Activated gamma-delta T cell (primary cell): ENCODE results near the gene RNF157.

Source experiments
- DNase-seq: peaks from one replicate; lab custom pipeline; 2025; lab: John Stamatoyannopoulos, UW

RNF157 gene

GRCh38 chr17:76140661-76141211, 99.6 kb downstream of the RNF157 start:
- DNase-seq, result no peak

GRCh38 chr17:76139801-76140660, 100.3 kb downstream of the RNF157 start:
- DNase-seq, result no peak

- no peak for DNase-seq
These were observed 101.2 kb downstream of the RNF157 start for GRCh38 chr17:76138896-76139752.

- no peak for DNase-seq
These were observed 101.9 kb downstream of the RNF157 start for GRCh38 chr17:76138234-76138895.

DNA sequence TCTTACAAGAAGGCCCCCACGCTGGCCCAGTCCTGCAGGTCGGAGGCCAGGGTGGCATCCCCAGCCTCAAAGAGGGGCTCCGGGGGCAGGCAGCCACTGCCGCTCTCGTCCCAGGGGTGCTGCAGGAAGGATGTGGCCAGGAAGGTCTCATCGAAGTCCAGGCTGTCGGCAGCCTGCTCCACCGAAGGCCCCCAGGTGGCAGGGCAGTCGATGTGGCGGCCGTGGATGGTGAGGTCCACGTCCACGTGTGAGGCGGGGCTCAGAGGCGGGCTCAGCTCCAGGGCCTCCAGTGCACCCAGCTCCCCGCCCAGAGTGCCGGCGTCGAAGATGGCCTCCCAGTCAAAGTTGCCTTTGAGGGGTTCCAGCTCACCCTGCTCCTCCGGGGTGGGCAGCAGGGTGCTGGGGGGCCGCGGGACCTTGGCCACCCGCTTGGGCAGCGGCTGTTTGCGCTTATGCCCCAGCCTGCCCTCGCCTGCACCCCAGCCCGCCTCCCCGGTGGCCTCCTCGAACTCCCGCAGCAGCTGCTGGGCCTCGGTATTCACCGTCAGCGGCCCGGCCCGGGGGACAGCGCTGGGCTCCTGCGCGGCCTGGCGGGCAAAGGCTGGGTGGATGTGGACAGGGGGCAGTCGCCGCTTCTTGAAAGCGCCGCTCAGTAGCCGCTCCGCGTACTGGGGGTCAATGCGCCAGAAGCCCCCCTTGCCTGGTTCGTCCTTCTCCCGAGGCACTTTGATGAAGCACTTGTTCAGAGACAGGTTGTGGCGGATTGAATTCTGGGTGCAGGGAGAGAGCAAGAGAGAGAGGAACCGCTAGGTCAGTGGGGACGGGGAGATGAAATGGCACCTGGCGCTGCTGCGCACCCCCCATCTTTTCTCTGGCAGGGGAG, 102.7 kb downstream of the RNF157 start:
- DNase-seq, result no peak

DNA sequence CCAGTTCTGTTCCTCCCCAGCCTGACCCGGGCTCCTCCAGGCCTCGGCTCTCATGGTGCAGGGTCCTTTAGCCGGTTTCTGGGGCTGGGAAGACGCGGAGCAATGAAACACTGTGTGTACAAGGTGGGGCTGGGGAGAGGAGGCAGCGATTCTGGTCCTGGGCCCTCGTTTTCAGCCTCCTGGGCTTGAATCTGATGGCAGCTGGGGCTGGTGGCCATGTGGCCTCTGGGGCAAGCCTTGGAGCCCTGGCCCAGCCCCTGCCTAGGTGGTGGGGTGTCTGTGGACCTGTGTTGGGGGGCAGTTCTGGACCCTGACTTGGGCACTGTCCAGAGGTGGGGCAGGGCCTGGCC, 103.3 kb downstream of the RNF157 start:
- no peak for DNase-seq

DNA sequence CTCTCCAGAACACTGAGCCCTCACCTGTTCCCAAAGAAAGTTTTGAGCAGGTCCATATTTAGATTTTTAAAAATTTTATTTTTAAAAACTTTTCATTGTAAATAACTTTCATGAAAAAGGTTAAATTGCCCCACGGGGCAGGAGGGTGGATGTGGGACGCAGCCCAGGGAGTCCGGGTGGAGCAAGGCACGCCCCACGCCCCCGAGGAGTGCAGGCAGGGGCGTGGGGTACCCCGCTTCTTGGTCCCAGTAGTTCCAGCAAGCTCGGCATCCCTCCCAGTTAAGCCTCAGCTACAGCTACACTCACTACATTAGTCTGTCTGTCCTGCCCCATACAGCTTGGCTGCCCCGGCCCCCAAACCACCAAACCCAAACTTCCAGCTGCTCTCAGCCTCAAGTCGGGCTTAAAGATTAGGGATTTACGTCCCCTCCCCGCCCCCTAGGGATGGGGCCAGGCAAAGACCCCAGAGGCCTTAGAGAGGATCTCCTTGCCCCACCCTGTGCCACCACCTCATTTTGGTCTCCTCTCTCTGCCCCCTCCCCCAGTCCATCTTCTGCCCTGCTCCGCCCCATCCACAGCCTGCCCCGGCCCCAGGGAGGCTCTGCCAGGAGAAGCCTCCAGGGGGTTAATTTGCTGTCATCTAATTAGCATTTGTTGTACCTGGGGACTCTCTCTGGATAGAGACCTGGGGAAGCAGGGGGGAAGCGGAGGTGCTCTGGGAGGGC, 103.9 kb downstream of the RNF157 start:
- DNase-seq, result no peak

DNA sequence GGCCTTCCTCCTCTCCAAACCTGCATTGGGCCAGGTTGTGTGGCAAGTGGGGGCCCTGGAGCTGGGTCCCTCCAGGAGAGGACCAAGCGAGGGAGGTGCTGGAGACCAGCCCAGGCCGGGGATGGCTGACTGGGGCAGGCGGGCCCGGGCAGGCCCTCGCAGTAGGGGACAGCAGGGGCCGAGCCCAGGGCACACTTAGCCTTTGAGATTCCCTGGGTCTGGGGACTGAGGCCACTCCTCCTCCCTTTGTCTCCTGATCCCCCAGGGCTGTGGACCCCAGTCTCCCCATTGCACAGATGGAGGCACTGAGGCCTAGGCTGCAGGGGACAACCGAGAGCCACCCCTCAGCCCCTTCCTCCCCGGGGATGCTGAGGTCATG, 104.5 kb downstream of the RNF157 start:
- no peak for DNase-seq

DNA sequence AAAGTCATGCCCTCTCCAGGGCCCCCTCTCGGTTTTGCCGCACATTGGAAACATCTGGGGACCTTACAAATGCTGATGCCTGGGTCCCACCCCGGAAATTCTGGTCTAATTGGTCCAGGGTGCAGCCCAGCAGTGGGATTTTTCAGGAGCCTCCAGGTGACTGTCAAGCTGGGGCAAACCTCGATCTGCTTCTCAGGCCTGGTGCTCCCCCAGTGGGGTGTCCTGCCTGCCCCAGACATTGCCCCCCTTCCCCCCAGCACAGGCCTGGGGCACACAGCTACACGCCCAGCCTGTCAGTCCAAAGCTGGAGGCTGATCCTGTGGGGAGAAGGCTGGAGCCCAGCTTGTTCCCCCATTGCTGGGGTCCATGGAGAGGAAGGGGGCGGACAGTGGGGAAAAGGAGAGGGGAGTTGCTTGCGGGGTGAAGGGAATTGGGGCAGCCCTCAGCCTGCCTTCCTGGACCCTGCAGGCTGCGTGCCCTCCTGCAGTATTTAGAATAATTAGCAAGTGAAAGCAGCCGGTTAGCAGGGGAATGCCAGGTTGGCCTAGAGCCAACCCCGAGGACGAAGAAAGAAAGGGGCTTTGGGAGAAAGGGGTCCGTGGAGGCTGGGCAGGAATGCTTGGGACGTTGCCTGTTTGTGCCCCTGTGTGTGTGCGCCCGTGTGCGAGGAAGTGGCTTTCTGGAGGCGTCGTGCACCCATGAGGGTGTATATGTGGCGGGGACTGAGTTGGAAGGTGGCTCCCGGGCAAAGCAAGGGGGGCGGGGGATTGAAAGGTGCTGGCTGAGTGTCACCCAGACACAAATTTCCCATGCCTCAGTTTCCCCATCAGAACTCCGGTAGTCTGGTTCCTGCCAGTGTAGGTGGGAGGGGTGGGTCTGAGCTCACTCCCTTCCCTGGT, 105.1 kb downstream of the RNF157 start:
- DNase-seq, result no peak

- no peak for DNase-seq
These were observed 107.5 kb downstream of the RNF157 start for GRCh38 chr17:76132574-76133338.

- DNase-seq, result no peak
These were observed 108.4 kb downstream of the RNF157 start for GRCh38 chr17:76131692-76132573.

DNA sequence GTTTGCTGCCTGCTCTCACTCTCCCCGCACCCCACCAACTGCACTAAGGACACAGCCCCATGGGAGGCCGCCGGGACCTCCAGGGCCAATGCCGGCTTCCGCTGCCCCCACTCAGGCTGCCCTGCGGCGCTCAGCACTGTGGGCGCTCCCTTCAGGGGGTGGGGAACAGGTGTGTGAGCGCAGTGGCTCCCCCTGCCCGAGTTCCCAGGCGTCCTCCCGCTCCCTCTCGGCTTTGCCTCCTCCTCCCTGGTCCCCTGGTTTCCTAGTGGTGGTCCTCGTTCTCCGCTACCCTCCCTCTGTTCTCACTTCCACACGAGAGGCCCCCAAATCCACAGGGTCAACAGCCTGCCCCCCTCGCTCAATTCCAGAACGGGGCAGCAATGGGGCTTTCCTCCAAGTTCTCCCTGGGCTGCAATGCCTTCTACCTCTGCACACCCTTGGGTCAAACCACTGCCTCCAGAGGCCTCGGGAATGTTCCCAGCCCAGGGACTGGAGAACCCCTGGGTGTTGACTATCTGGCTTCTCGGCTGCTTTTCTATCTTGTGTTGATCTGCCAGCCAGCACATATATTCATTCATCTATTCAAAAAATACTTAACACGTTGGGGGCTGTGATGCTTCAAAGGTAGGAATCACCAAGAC, 109.1 kb downstream of the RNF157 start:
- DNase-seq, result no peak

GRCh38 chr17:76130473-76130872, 109.8 kb downstream of the RNF157 start:
- DNase-seq, result no peak

- DNase-seq, result no peak
These were observed 114.4 kb downstream of the RNF157 start for GRCh38 chr17:76125922-76126321.

DNA sequence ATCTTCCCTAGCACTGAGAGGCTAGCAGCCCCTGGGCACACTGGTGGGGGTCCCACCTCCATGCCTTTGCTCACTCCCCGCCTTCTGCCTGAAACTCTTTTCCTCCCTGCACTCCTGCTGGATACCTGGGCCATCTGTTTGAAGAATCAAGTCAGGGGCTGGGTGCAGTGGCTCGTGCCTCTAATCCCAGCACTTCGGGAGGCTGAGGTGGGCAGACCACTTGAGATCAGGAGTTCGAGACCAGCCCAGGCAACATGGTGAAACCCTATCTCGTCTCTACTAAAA, 115.0 kb downstream of the RNF157 start:
- no peak for DNase-seq

DNA sequence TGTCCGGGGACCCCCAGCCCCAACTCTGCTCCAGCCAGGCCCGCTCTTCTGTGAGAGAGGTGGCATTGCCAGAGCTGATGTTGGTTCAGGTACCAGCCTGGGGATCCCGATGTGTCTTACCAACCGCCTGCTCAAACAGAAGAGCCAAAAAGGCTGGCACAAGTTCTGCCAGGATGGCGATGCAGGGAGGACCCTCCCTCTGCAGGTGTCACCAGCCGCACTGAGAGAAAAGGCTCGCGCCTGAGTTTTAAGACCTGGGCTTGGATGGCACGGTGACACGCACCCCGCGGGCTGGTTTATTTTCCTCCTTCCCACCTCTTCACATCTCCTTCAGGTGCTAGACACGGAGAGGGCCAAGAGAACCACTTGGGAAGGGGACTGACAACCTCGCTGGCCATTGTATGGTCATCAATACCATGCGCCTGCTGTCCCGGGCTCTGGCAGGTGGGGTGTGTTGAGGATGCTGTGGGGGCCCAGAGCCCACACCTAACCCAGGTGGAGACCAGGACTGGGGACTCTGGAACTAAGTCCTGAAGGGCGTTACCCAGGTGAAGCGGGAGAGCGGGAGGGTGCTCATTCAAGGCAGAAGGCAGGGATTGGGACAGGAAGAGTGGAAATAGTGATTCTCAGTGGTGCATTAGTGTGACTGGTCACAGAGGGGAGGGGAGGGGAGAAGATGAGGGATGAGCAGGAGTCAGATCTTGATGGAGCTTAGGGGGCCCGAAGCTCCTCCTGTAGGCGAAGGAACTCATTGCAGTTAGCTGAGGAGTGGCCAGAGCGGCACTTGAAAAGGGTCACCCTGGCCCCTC, 115.5 kb downstream of the RNF157 start:
- DNase-seq, result no peak
